Endothelial cell of umbilical vein (primary cell): ENCODE results near the gene MTAP. TPM values are rescaled to one million over a fixed set of nuclear protein-coding genes. Genes with fewer than 3 reads are reported as not detected.

Experiments
- BruUV-seq: library from RNA; stranded (reverse); fragments of 400-500 nt; replicated peaks from 2 replicates; lab custom pipeline; 2021; lab: Mats Ljungman, UMichigan
- CTCF ChIA-PET: fragments of 300-600, 350-600 bp; sonication (Branson Sonifier 250); formaldehyde crosslinking; loops from one replicate; lab custom pipeline; 2021; ENCODE audit warnings: antibody characterized with exemption, inconsistent platforms; lab: Charles Lee
- POLR2A ChIA-PET: fragments of 300-600, 350-600 bp; sonication (Branson Sonifier 250); formaldehyde crosslinking; loops from one replicate; lab custom pipeline; 2021; ENCODE audit warnings: antibody characterized with exemption, inconsistent platforms; lab: Charles Lee
- DNase-seq: peaks from one replicate; pipeline ENCODE4 v3.0.0-alpha.2; 2011; ENCODE audit warnings: low read depth, low spot score
- FAIRE-seq: peaks from 2 replicates; lab custom pipeline; 2011; peaks lifted over from hg19 to GRCh38; lab: Jason Lieb, UNC
- H2AFZ ChIP-seq: 2 replicates; pipeline ENCODE4 v1.6.0; 2012; ENCODE audit warnings: low read depth, low read length, control low read depth, inconsistent platforms
- H3K27ac ChIP-seq: 2 replicates; pipeline ENCODE4 v1.5.1; 2011; ENCODE audit warnings: low read depth, mild to moderate bottlenecking, control low read depth, low read length, moderate library complexity; ENCODE audit not compliant: insufficient read depth
- H3K27me3 ChIP-seq, 2 experiments: 2 replicates each; pipeline versions ENCODE4 v1.6.0 to v1.6.1; 2011; ENCODE audit warnings: low read length in 2 of 2, mixed read lengths in 1 of 2; ENCODE audit not compliant: control insufficient read depth in 2 of 2, insufficient read depth in 2 of 2
- H3K36me3 ChIP-seq, 2 experiments: 2 replicates in 1 of 2; 3 replicates in 1 of 2; pipeline ENCODE4 v1.5.1; 2011; ENCODE audit warnings: low read length in 2 of 2, mild to moderate bottlenecking in 1 of 2, moderate library complexity in 1 of 2; ENCODE audit not compliant: control insufficient read depth in 2 of 2, insufficient read depth in 2 of 2; ENCODE audit errors: extremely low read depth in 1 of 2
- H3K4me1 ChIP-seq: 3 replicates; pipeline ENCODE4 v1.5.1; 2011; ENCODE audit warnings: mild to moderate bottlenecking, low read length; ENCODE audit not compliant: control insufficient read depth, insufficient read depth; ENCODE audit errors: extremely low read depth
- H3K4me2 ChIP-seq: 2 replicates; pipeline ENCODE4 v1.6.1; 2011; ENCODE audit warnings: low read length, control low read depth, mixed read lengths; ENCODE audit not compliant: insufficient read depth
- H3K4me3 ChIP-seq, 3 experiments: fragments of 200-600 bp in 1 of 3; sonication (generic), shearing (Covaris generic) in 1 of 3; replicated peaks in 1 of 3; 2 replicates each; pipeline ENCODE4 v1.5.1; 2011 to 2016; ENCODE audit warnings: control low read depth in 3 of 3, low read length in 3 of 3, mild to moderate bottlenecking in 2 of 3, inconsistent platforms in 1 of 3, low read depth in 1 of 3, moderate library complexity in 1 of 3; ENCODE audit not compliant: insufficient read depth in 1 of 3
- H3K79me2 ChIP-seq: 2 replicates; pipeline ENCODE4 v1.6.0; 2012; ENCODE audit warnings: low read length, inconsistent platforms; ENCODE audit not compliant: control insufficient read depth, insufficient read depth
- H3K9ac ChIP-seq: replicated peaks from 2 replicates; pipeline ENCODE3; 2011; ENCODE audit warnings: low read length, control low read depth; ENCODE audit not compliant: insufficient read depth; ENCODE audit errors: extremely low read depth
- H3K9me1 ChIP-seq: replicated peaks from 3 replicates; pipeline ENCODE4 v1.6.0; 2011; ENCODE audit warnings: mild to moderate bottlenecking, low read length; ENCODE audit not compliant: control insufficient read depth, insufficient read depth; ENCODE audit errors: extremely low read depth
- H3K9me3 ChIP-seq: replicated peaks from 2 replicates; pipeline ENCODE4 v1.5.1; 2012; ENCODE audit warnings: low read length, inconsistent platforms; ENCODE audit not compliant: control insufficient read depth, insufficient read depth
- H4K20me1 ChIP-seq: replicated peaks from 2 replicates; pipeline ENCODE3; 2011; ENCODE audit warnings: mild to moderate bottlenecking, low read length; ENCODE audit not compliant: control insufficient read depth, insufficient read depth; ENCODE audit errors: extremely low read depth
- EZH2 ChIP-seq: IDR thresholded peaks from 2 replicates; pipeline ENCODE4 v1.6.1; 2012; ENCODE audit warnings: borderline replicate concordance, low read depth, mild to moderate bottlenecking, moderate library complexity, low read length, inconsistent platforms; ENCODE audit not compliant: severe bottlenecking
- FOS ChIP-seq: IDR thresholded peaks from 2 replicates; pipeline ENCODE4 v1.6.1; 2011; ENCODE audit warnings: mild to moderate bottlenecking, low read length, moderate library complexity, borderline replicate concordance; ENCODE audit not compliant: insufficient read depth
- GATA2 ChIP-seq: IDR thresholded peaks from 2 replicates; pipeline ENCODE4 v1.7.0; 2011; ENCODE audit warnings: low read depth, mild to moderate bottlenecking, moderate library complexity, mixed read lengths, low read length; ENCODE audit not compliant: insufficient read length, insufficient read depth
- JUN ChIP-seq: IDR thresholded peaks from 2 replicates; pipeline ENCODE4 v1.6.1; 2011; ENCODE audit warnings: borderline replicate concordance, low read depth; ENCODE audit not compliant: insufficient read length, insufficient read depth
- MYC ChIP-seq: IDR thresholded peaks from one replicate; pipeline ENCODE4 v1.6.1; 2011; ENCODE audit warnings: mild to moderate bottlenecking, low read depth, low read length
- POLR2A ChIP-seq: IDR thresholded peaks from 2 replicates; pipeline ENCODE4 v1.6.1; 2012; ENCODE audit warnings: low read depth, mild to moderate bottlenecking, control low read depth, low read length
- POLR2AphosphoS5 ChIP-seq: IDR thresholded peaks from 2 replicates; pipeline ENCODE4 v1.6.1; 2012; ENCODE audit warnings: low read depth, mild to moderate bottlenecking, control low read depth, low read length, moderate library complexity; ENCODE audit not compliant: insufficient read depth
- dilution Hi-C: fragments of 300-500 bp; cut with MboI; formaldehyde crosslinking; loops from one replicate; pipeline ENCODE4 v1.15.0; 2019; ENCODE audit warnings: low sequenced_read_pairs; ENCODE audit not compliant: extremely low pct_ligation_motif_present
- intact Hi-C: fragments of 100-400 bp; cut with micrococcal nuclease; formaldehyde crosslinking; loops from one replicate; pipeline ENCODE4 v1.10.0; 2022
- polyA plus RNA-seq, 4 experiments: library from polyadenylated mRNA; depleted of rRNA in 3 of 4; stranded (reverse) in 3 of 4; unstranded in 1 of 4; fragments of >200 nt; gene quantifications; 2 replicates each; pipeline versions ENCODE4 v1.2.1 to v1.2.3, GENCODE V29; 2011 to 2012; ENCODE audit warnings: missing spikeins in 1 of 4
- total RNA-seq: library from RNA; stranded (reverse); gene quantifications from 2 replicates; pipeline ENCODE4 v1.2.3, GENCODE V29; 2021
- TF ChIP-seq, protein P1 (sequence below), 2 donors: IDR thresholded peaks; 1 replicate in 1 of 2; 2 replicates in 1 of 2; pipeline ENCODE4 v1.5.1; 2011; ENCODE audit warnings: low read length in 2 of 2, mild to moderate bottlenecking in 2 of 2, moderate library complexity in 2 of 2, control low read depth in 1 of 2, inconsistent platforms in 1 of 2, low read depth in 1 of 2; ENCODE audit not compliant: insufficient read depth in 1 of 2; ENCODE audit errors: extremely low read depth in 1 of 2
- TF ChIP-seq, protein P2 (sequence below): IDR thresholded peaks from 2 replicates; pipeline ENCODE4 v1.6.1; 2011; ENCODE audit not compliant: insufficient read depth, insufficient read length

MTAP gene
- total and polyA plus RNA-seq, 2 donors (not counting 3 experiments of a cell fraction or from before 2014, with no cell fraction given), result 11.3 to 55.1 TPM

DNA sequence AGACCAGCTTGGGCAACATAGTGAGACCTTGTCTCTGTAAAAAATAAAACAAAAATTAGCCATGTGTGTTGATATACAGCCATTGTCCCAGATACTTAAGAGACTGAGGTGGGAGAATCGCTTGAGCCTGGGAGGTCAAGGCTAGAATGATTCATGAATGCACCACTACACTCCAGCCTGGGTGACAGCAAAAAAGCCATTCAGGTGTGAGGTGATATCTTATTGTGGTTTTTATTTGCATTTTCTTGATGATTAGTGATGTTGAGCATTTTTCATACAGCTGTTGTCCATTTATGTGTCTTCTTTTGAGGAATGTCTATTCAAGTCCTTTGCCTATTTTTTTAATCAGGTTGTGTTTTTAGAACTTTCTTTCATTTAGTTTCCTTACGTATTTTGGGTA is 23.2 kb downstream of the MTAP start:
- Histone ChIP-seq H3K27ac (no peak overlapping the region), H3K36me3 (peaks cover 3 to 4% of the 10 kb centered on the region in 2 experiments), H4K20me1 (no peaks in the 10 kb centered on the region), H3K4me2 (no peak overlapping the region), H3K9ac (no peak overlapping the region), H3K9me1 (no peaks in the 10 kb centered on the region), H2AFZ (no peak overlapping the region), H3K4me3 (no peak overlapping the region), H3K79me2 (peaks cover 7% of the 10 kb centered on the region), H3K9me3 (no peaks in the 10 kb centered on the region), H3K4me1 (no peaks in the 10 kb centered on the region), H3K27me3 (no peaks in the 10 kb centered on the region)
- dilution Hi-C loops (no loop called here), intact Hi-C loops (no loop called here)
- CTCF ChIA-PET, result interaction anchor here (1.1 to 1.6 kb wide), 2 partner anchors 12 to 419 kb away, joined by 3 to 5 read pairs; no protein-coding TSS in a partner anchor
- BruUV-seq, result no TSS peak
- no peak for FAIRE-seq
- POLR2A ChIA-PET, result no interaction called here
- no peak for TF ChIP-seq FOS
- no peak for TF ChIP-seq MYC
- TF ChIP-seq GATA2, result no peak
- TF ChIP-seq, protein P1, sequence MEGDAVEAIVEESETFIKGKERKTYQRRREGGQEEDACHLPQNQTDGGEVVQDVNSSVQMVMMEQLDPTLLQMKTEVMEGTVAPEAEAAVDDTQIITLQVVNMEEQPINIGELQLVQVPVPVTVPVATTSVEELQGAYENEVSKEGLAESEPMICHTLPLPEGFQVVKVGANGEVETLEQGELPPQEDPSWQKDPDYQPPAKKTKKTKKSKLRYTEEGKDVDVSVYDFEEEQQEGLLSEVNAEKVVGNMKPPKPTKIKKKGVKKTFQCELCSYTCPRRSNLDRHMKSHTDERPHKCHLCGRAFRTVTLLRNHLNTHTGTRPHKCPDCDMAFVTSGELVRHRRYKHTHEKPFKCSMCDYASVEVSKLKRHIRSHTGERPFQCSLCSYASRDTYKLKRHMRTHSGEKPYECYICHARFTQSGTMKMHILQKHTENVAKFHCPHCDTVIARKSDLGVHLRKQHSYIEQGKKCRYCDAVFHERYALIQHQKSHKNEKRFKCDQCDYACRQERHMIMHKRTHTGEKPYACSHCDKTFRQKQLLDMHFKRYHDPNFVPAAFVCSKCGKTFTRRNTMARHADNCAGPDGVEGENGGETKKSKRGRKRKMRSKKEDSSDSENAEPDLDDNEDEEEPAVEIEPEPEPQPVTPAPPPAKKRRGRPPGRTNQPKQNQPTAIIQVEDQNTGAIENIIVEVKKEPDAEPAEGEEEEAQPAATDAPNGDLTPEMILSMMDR (IDR thresholded peaks at IDR 0.05; ENCODE audit: extremely low read depth in 1 of 2, insufficient read depth in 1 of 2, low read depth in 1 of 2, low read length in 2 of 2), result no peak
- TF ChIP-seq, protein P2, sequence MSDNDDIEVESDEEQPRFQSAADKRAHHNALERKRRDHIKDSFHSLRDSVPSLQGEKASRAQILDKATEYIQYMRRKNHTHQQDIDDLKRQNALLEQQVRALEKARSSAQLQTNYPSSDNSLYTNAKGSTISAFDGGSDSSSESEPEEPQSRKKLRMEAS, result no peak
- no peak for TF ChIP-seq EZH2
- TF ChIP-seq POLR2AphosphoS5, result no peak
- TF ChIP-seq JUN, result no peak
- TF ChIP-seq POLR2A, result no peak
- DNase-seq, result no peak
